Parathyroid adenoma (tissue), 2 donors: Measurements from ENCODE around the gene MAPK8IP1.

Experiments
- H2AFZ ChIP-seq: fragments of 300-600 bp; sonication (generic); one replicate; pipeline ENCODE4 v1.7.0; 2017; ENCODE audit warnings: antibody characterized with exemption, mild to moderate bottlenecking
- H3K27ac ChIP-seq: fragments of 300-600 bp; sonication (generic); one replicate; pipeline ENCODE4 v1.7.0; 2017
- H3K27me3 ChIP-seq: fragments of 300-600 bp; sonication (generic); one replicate; pipeline ENCODE4 v1.7.0; 2017; ENCODE audit warnings: low read length; ENCODE audit not compliant: control insufficient read depth, insufficient read depth
- H3K36me3 ChIP-seq: fragments of 300-600 bp; sonication (generic); one replicate; pipeline ENCODE4 v1.7.0; 2017; ENCODE audit warnings: low read length; ENCODE audit not compliant: control insufficient read depth, insufficient read depth
- H3K4me1 ChIP-seq: fragments of 300-600 bp; sonication (generic); one replicate; pipeline ENCODE4 v1.7.0; 2017; ENCODE audit warnings: control low read depth
- H3K4me2 ChIP-seq: fragments of 300-600 bp; sonication (generic); one replicate; pipeline ENCODE4 v1.7.0; 2017; ENCODE audit warnings: low read length
- H3K4me3 ChIP-seq: fragments of 300-600 bp; sonication (generic); one replicate; pipeline ENCODE4 v1.7.0; 2017; ENCODE audit warnings: low read depth, low read length
- H3K79me2 ChIP-seq: fragments of 300-600 bp; sonication (generic); one replicate; pipeline ENCODE4 v1.7.0; 2017; ENCODE audit warnings: control low read depth
- H3K9ac ChIP-seq: fragments of 300-600 bp; sonication (generic); one replicate; pipeline ENCODE4 v1.7.0; 2017; ENCODE audit warnings: mild to moderate bottlenecking
- H3K9me3 ChIP-seq: fragments of 300-600 bp; sonication (generic); one replicate; pipeline ENCODE4 v1.7.0; 2017; ENCODE audit warnings: low read length; ENCODE audit not compliant: control insufficient read depth
- TF ChIP-seq, protein P1 (sequence below): fragments of 300-600 bp; sonication (generic); IDR thresholded peaks from one replicate; pipeline ENCODE4 v1.7.0; 2017; ENCODE audit warnings: antibody characterized with exemption, mild to moderate bottlenecking
- donor health status: primary hyperparathyroidism.

MAPK8IP1 gene

DNA sequence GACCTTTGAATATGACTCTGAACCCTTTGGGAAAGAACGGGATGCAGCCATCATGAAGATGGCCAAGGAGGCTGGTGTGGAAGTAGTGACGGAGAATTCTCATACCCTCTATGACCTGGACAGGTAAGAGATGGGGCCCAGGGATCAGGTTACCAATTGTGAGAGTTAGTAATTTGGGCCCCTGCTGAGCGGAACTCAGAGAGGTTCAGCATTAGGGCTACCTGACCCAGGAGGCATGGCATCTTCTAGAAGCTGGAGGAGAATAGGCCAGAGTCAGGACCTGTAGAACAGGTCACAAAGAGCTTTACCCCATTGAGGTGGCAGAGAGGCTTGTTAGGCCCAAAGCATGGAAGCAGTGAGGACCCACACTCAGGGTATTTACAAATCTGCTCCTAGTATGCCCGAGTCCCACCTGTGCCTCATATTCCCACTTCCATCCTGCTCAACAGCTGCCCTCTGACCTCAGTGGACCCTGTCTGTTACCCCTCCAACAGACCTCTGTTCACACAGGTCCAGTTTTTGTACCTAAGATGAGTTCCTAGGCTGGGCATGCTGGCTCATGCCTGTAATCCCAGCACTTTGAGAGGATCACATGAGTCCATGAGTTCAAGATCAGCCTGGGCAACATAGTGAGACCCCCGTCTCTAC lies 26.6 kb upstream of the MAPK8IP1 start:
- no peaks in the 10 kb centered on the region for H3K36me3 ChIP-seq
- H3K4me2 ChIP-seq: peak overlapping the region; percentile 28
- H3K4me1 ChIP-seq: peaks cover 19% of the 10 kb centered on the region
- no peak overlapping the region for H3K9ac ChIP-seq
- peak overlapping the region; percentile 79 for H3K27ac ChIP-seq
- H3K79me2 ChIP-seq: peaks cover 2% of the 10 kb centered on the region
- no peaks in the 10 kb centered on the region for H3K9me3 ChIP-seq
- no peaks in the 10 kb centered on the region for H3K27me3 ChIP-seq
- no peak overlapping the region for H3K4me3 ChIP-seq
- TF ChIP-seq, protein P1, sequence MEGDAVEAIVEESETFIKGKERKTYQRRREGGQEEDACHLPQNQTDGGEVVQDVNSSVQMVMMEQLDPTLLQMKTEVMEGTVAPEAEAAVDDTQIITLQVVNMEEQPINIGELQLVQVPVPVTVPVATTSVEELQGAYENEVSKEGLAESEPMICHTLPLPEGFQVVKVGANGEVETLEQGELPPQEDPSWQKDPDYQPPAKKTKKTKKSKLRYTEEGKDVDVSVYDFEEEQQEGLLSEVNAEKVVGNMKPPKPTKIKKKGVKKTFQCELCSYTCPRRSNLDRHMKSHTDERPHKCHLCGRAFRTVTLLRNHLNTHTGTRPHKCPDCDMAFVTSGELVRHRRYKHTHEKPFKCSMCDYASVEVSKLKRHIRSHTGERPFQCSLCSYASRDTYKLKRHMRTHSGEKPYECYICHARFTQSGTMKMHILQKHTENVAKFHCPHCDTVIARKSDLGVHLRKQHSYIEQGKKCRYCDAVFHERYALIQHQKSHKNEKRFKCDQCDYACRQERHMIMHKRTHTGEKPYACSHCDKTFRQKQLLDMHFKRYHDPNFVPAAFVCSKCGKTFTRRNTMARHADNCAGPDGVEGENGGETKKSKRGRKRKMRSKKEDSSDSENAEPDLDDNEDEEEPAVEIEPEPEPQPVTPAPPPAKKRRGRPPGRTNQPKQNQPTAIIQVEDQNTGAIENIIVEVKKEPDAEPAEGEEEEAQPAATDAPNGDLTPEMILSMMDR: no peak
- no peak overlapping the region for H2AFZ ChIP-seq

DNA sequence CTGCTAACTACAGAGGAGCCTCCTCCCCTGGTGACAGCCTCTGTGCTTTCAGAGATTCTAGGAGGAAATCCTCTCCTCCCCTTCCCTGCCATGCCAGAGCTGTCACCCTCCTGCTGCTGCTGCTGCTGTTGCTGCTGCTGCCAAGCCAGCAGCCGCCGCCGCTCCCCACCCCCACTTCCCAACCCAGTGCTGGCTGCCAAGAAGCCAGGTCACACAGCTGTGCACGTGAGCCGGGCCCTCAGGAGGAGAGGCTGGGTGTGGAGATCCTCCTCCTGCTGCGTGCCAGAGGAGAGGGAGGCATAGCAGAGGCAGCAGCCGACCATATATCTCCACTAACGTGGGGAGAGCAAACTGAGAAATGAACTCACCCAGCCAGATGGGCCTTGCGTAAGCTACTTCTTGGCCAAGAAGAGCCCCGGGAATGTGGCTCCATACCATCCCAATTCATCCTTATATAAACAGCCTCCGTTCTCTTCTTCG lies 25.8 kb upstream of the MAPK8IP1 start:
- Histone ChIP-seq H3K79me2 (no peaks in the 10 kb centered on the region), H2AFZ (peak overlapping the region; percentile 0), H3K27ac (peak overlapping the region; percentile 79), H3K27me3 (no peaks in the 10 kb centered on the region), H3K4me2 (peak overlapping the region; percentile 28), H3K4me3 (no peak overlapping the region), H3K9ac (no peak overlapping the region), H3K36me3 (no peaks in the 10 kb centered on the region), H3K9me3 (no peaks in the 10 kb centered on the region), H3K4me1 (peaks cover 19% of the 10 kb centered on the region)
- TF ChIP-seq, protein P1: no peak

DNA sequence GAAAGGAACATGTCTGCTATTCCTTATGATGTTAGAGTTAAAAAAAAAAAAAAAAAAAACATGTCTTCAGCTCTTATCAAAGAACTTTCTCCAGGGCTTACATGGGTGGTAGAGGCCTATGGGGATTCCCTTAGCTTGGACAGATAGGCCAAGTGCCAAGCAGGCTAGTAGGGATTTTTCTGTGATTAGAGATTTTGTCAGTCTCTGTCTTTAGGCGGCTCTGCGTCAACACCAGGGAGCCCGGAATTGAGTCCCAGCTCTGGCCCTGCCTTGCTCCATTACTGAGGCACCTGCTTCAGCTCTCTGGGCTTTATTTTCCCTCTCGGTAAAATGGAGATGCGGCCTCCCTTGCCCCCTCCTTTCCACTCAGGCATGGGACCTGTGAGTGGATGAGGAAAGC lies 25.1 kb upstream of the MAPK8IP1 start:
- no peak overlapping the region for H3K4me2 ChIP-seq
- H3K27ac ChIP-seq: peak overlapping the region; percentile 79
- no peaks in the 10 kb centered on the region for H3K9me3 ChIP-seq
- H3K79me2 ChIP-seq: no peaks in the 10 kb centered on the region
- no peak overlapping the region for H3K4me3 ChIP-seq
- H3K4me1 ChIP-seq: peaks cover 19% of the 10 kb centered on the region
- TF ChIP-seq, protein P1: no peak
- no peak overlapping the region for H2AFZ ChIP-seq
- no peaks in the 10 kb centered on the region for H3K36me3 ChIP-seq
- no peak overlapping the region for H3K9ac ChIP-seq
- H3K27me3 ChIP-seq: no peaks in the 10 kb centered on the region

GRCh38 chr11:45860764-45861510 lies 24.5 kb upstream of the MAPK8IP1 start:
- Histone ChIP-seq H3K27me3 (no peaks in the 10 kb centered on the region), H3K4me2 (no peak overlapping the region), H3K36me3 (no peaks in the 10 kb centered on the region), H3K79me2 (no peaks in the 10 kb centered on the region), H3K9ac (no peak overlapping the region), H3K9me3 (no peaks in the 10 kb centered on the region), H3K4me3 (no peak overlapping the region), H3K4me1 (peaks cover 19% of the 10 kb centered on the region), H3K27ac (no peak overlapping the region), H2AFZ (no peak overlapping the region)
- TF ChIP-seq, protein P1: no peak
